Activated CD4-positive, alpha-beta T cell treated with anti-CD3 and anti-CD28 coated beads, Interleukin-2, Interleukin-6, amounts not matched to agents 100 ng/mL and 50 ng/mL, durations not matched to agents 16 hours and 8 hours (primary cell): ENCODE measurements around the gene RASA4B.

Experiments used
- DNase-seq: peaks from one replicate; pipeline ENCODE4 v3.0.0-alpha.2; 2020

Gene RASA4B

GRCh38 chr7:102451371-102452054 lies 66.1 kb downstream of the RASA4B start:
- no peak for DNase-seq

GRCh38 chr7:102450242-102450641 lies 67.3 kb downstream of the RASA4B start:
- peak; percentile 37 for DNase-seq

GRCh38 chr7:102449136-102449535 lies 68.4 kb downstream of the RASA4B start:
- no peak for DNase-seq

GRCh38 chr7:102447311-102447710 lies 70.3 kb downstream of the RASA4B start:
- DNase-seq = no peak

GRCh38 chr7:102446387-102447156 lies 71.0 kb downstream of the RASA4B start:
- DNase-seq = no peak

- no peak for DNase-seq
Measured at GRCh38 chr7:102445674-102446071, 71.9 kb downstream of the RASA4B start.

GRCh38 chr7:102444961-102445673 lies 72.5 kb downstream of the RASA4B start:
- no peak for DNase-seq

GRCh38 chr7:102439963-102440795 lies 77.4 kb downstream of the RASA4B start:
- DNase-seq = no peak

- DNase-seq = no peak
Measured at GRCh38 chr7:102436118-102436517, 81.5 kb downstream of the RASA4B start.

- no peak for DNase-seq
Measured at GRCh38 chr7:102434039-102434486, 83.5 kb downstream of the RASA4B start.

- DNase-seq = peak; percentile 93
Measured at GRCh38 chr7:102433219-102434038, 84.1 kb downstream of the RASA4B start, which contains the start of gene ORAI2. TSS of gene ORAI2 (plus strand) at chr7:102433575. CDS start at chr7:102438957, 5,382 bp downstream.
